HG02938 (cell line): Measurements from ENCODE around the gene NME2.

ENCODE experiments used
- ATAC-seq: cut with Tn5 transposase; IDR thresholded peaks from one replicate; pipeline ENCODE4 v1.9.1; 2021; ENCODE audit warnings: mild to moderate bottlenecking, moderate library complexity; ENCODE audit not compliant: unreplicated experiment

The NME2 gene

GRCh38 chr17:51200295-51200694, 34.1 kb downstream of the NME2 start:
- ATAC-seq = no peak

GRCh38 chr17:51200846-51201245, 34.6 kb downstream of the NME2 start:
- ATAC-seq = no peak

DNA sequence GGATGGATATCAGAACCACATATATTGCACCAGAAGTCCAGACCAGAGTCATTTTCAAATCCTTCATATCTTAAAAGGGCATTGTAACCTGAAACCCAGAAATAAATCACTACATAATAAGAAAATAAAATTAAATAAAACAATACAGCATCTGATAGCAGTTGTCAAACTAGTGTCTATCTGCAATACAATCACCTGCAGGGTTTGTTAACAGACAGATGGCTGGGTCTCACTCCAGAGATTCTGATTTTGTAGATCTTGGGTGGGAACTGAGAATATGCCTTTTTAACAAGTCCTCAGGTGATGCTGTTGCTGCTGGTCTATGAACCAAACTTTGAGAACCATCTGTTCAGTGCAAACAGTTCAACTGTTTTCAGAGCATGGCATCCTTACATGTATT, 37.6 kb downstream of the NME2 start:
- ATAC-seq = no peak

- ATAC-seq = no peak
Observed at GRCh38 chr17:51214920-51215319, 48.7 kb downstream of the NME2 start.

GRCh38 chr17:51217946-51218345, 51.7 kb downstream of the NME2 start:
- ATAC-seq = no peak

GRCh38 chr17:51221322-51221721, 55.1 kb downstream of the NME2 start:
- ATAC-seq = no peak
